ENCODE measurements around the gene ORC2. TPM values are rescaled to one million over a fixed set of nuclear protein-coding genes. Genes with fewer than 3 reads are reported as not detected.

ORC2 gene
- total and polyA plus RNA-seq, 8 donors: 5.3 to 62.0 (median 15.1) TPM

DNA sequence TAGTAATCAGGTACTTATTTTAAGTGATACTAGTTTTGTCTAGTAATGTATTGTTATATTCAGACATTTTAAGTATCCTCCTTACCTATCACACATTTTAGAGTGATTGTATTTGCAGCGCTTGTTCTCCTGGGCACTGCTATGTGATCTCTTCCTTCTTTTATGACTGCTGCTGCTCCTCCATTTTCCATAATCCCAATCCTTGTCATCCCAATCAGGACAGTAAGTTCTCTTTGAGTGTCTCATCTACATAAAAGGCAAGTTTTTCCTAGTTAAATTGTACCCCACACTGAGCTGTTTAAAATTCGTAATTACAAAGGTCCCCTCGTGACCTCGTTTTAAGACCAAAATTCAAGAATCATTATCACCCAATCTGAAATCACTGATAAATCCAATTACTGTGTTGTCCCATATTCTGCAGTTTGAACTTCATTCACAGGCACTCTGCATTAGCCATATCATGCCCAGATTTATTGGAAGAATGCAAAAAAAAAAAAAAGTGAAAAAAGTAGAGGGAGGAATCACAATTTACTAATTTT is 101.8 kb downstream of the ORC2 start:
- Histone ChIP-seq H3K4me3 (peak overlapping the region; percentile 79 to 98 (median 86)), H3K27ac (peak overlapping the region in 4 of 5 donors; percentile 100), H3K9me3 (no peaks in the 10 kb centered on the region), H3K36me3 (peaks cover 33 to 44% (median 39%) of the 10 kb centered on the region in 4 donors), H3K4me1 (peaks cover 41 to 77% (median 63%) of the 10 kb centered on the region in 4 donors), H3K27me3 (no peaks in the 10 kb centered on the region)
- 1 to 6% (median 4%) methylated on average over 4 of the region's 4 CpGs for WGBS, 5 donors
- TF ChIP-seq POLR2AphosphoS5 (IDR thresholded peaks at IDR 0.05) (no peak), EP300 (IDR thresholded peaks at IDR 0.05) (no peak), POLR2A (IDR thresholded peaks at IDR 0.05) (no peak)
- TF ChIP-seq, protein P1, sequence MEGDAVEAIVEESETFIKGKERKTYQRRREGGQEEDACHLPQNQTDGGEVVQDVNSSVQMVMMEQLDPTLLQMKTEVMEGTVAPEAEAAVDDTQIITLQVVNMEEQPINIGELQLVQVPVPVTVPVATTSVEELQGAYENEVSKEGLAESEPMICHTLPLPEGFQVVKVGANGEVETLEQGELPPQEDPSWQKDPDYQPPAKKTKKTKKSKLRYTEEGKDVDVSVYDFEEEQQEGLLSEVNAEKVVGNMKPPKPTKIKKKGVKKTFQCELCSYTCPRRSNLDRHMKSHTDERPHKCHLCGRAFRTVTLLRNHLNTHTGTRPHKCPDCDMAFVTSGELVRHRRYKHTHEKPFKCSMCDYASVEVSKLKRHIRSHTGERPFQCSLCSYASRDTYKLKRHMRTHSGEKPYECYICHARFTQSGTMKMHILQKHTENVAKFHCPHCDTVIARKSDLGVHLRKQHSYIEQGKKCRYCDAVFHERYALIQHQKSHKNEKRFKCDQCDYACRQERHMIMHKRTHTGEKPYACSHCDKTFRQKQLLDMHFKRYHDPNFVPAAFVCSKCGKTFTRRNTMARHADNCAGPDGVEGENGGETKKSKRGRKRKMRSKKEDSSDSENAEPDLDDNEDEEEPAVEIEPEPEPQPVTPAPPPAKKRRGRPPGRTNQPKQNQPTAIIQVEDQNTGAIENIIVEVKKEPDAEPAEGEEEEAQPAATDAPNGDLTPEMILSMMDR (IDR thresholded peaks at IDR 0.05): no peak
- intact Hi-C loops (cut with DNase I; ENCODE audit: low total_unique reads): no loop called here
- peak in 1 of 2 donors; percentile 17 for DNase-seq

DNA sequence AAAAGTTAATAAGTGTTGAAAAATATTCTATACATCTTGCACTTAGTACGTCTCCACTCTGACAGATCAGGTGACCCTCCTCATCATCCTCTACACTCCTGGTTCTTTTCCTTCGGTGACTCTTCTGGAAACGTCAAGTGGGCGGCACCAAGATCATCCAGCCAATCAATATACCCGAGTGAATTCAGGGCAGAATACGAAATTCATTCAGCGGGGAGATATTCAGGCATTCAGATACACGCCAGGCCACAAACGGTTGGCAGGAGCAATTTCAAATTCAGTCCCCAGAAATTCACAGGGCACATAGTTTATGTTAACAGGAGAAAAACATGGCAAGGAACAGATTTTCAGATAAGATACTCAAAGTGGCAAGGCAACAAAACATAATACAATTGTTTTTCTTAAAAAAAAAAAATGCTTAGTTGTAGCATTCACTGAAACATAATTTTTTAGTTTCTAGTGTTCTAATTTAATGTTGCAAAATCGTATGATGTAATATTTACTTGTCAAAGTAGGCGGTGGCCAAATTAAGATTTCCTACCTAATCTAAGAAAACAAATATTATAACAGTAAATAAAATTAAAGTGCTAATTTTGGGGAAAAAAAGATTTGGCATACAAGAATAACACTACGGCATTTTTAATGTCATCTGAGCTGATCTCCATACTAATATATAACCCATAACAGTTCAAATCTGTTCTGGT is 103.2 kb downstream of the ORC2 start:
- Histone ChIP-seq H3K27ac (peak overlapping the region; percentile 50 to 100 (median 100)), H3K36me3 (peaks cover 47 to 58% (median 54%) of the 10 kb centered on the region in 4 donors), H3K4me3 (peak overlapping the region; percentile 2 to 98 (median 82)), H3K27me3 (no peaks in the 10 kb centered on the region), H3K4me1 (peaks cover 35 to 77% (median 58%) of the 10 kb centered on the region in 4 donors), H3K9me3 (no peaks in the 10 kb centered on the region)
- intact Hi-C loops (cut with DNase I; ENCODE audit: low total_unique reads): no loop called here
- WGBS, 5 donors: 13 to 16% (median 15%) methylated on average over 12 of the region's 12 CpGs
- TF ChIP-seq POLR2A (IDR thresholded peaks at IDR 0.05) (no peak), POLR2AphosphoS5 (IDR thresholded peaks at IDR 0.05) (peak in 1 of 3 donors; percentile 38), EP300 (IDR thresholded peaks at IDR 0.05) (no peak)
- TF ChIP-seq, protein P1 (IDR thresholded peaks at IDR 0.05): no peak
- DNase-seq: peak in 1 of 2 donors; percentile 52

Small RNAs within 50 kb of the gene (small RNA-seq; reads per million reads assigned to genes)
- gene RF00019: 0 reads per million in 4 donors
- 0 reads per million in 4 donors for gene RNU6-312P
- 0 reads per million in 4 donors for gene RNU6-762P

Other genes starting within 250 kb of the ORC2 start
- gene BZW1, start 151.8 kb downstream of the ORC2 start, total RNA-seq: 100 to 1,000 TPM in 4 of 5 donors, 10 to 100 TPM in 1; 32.4 to 530 (median 197) TPM
- gene BZW1, start 151.8 kb downstream of the ORC2 start, polyA plus RNA-seq: 10 to 100 TPM; 31.0 to 88.6 (median 84.7) TPM
- gene CLK1, start 99.0 kb downstream of the ORC2 start, total RNA-seq: 100 to 1,000 TPM in 4 of 5 donors, 10 to 100 TPM in 1; 60.5 to 245 (median 158) TPM
- gene CLK1, start 99.0 kb downstream of the ORC2 start, polyA plus RNA-seq: 100 to 1,000 TPM in 2 of 3 donors, 10 to 100 TPM in 1; 95.0 to 270 (median 117) TPM
- gene PPIL3, start 74.6 kb downstream of the ORC2 start, total RNA-seq: 10 to 100 TPM in 2 of 5 donors, 1 to 10 TPM in 1, not detected in 2; 5.5 to 51.2 (median 30.3) TPM
- 10 to 100 TPM; 14.9 to 45.4 (median 18.6) TPM for gene PPIL3, start 74.6 kb downstream of the ORC2 start, polyA plus RNA-seq
- gene NIF3L1, start 74.3 kb downstream of the ORC2 start, total RNA-seq: 10 to 100 TPM; 14.3 to 39.6 (median 17.4) TPM
- 10 to 100 TPM; 19.2 to 30.5 (median 21.7) TPM for gene NIF3L1, start 74.3 kb downstream of the ORC2 start, polyA plus RNA-seq
- 10 to 100 TPM in 3 of 5 donors, 1 to 10 TPM in 2; 2.9 to 51.6 (median 11.1) TPM for gene HYCC2, start 108.0 kb upstream of the ORC2 start, total RNA-seq
- gene HYCC2, start 108.0 kb upstream of the ORC2 start, polyA plus RNA-seq: 1 to 10 TPM; 2.4 to 4.0 (median 2.5) TPM
- 100 to 1,000 TPM in 1 of 5 donors, 10 to 100 TPM in 3, 1 to 10 TPM in 1; 3.5 to 130 (median 58.5) TPM for gene NDUFB3, start 108.3 kb upstream of the ORC2 start, total RNA-seq
- 100 to 1,000 TPM in 2 of 3 donors, 10 to 100 TPM in 1; 91.2 to 134 (median 109) TPM for gene NDUFB3, start 108.3 kb upstream of the ORC2 start, polyA plus RNA-seq
- 100 to 1,000 TPM; 149 to 424 (median 247) TPM for gene CFLAR, start 152.5 kb upstream of the ORC2 start, total RNA-seq
- gene CFLAR, start 152.5 kb upstream of the ORC2 start, polyA plus RNA-seq: 10 to 100 TPM; 23.3 to 43.4 (median 24.1) TPM
- gene CASP10, start 219.5 kb upstream of the ORC2 start, total RNA-seq: 10 to 100 TPM in 4 of 5 donors, 1 to 10 TPM in 1; 2.6 to 34.9 (median 16.5) TPM
- gene CASP10, start 219.5 kb upstream of the ORC2 start, polyA plus RNA-seq: 1 to 10 TPM; 4.7 to 8.1 (median 4.9) TPM

All from stomach (tissue), 9 donors.